Activated CD8-positive, alpha-beta T cell treated with anti-CD3 and anti-CD28 coated beads, Interleukin-2, amount 10 ng/mL, durations not matched to agents 7 days and 5 days (primary cell): Measurements from ENCODE around the gene EPYC. TPM values are rescaled to one million over a fixed set of nuclear protein-coding genes. Genes with fewer than 3 reads are reported as not detected.
"Not testable (repeated sequence)": the region's sequence is repeated elsewhere in the genome, so short reads cannot be mapped to it uniquely, and the experiment has no call there.

Experiments used
- ATAC-seq: fragments of 150-1000 bp; cut with Tn5 transposase; one replicate; pipeline ENCODE4 v1.10.0; 2021; ENCODE audit warnings: moderate library complexity
- CTCF ChIA-PET: fragments of 350-600 bp; sonication (Branson Sonifier 250); formaldehyde crosslinking; loops from one replicate; lab custom pipeline; 2021; ENCODE audit warnings: antibody characterized with exemption; lab: Charles Lee
- POLR2A ChIA-PET: fragments of 350-600 bp; sonication (Branson Sonifier 250); formaldehyde crosslinking; loops from one replicate; lab custom pipeline; 2021; ENCODE audit warnings: antibody characterized with exemption; lab: Charles Lee
- DNase-seq: peaks from one replicate; pipeline ENCODE4 v3.0.0-alpha.2; 2020
- H3K27ac Mint-ChIP-seq: one replicate; pipeline ENCODE4 v1.8.0; 2021; ENCODE audit warnings: mild to moderate bottlenecking, mixed read lengths
- H3K27me3 Mint-ChIP-seq: one replicate; pipeline ENCODE4 v1.8.0; 2021; ENCODE audit warnings: low read depth, mixed read lengths
- H3K36me3 Mint-ChIP-seq: one replicate; pipeline ENCODE4 v1.8.0; 2021; ENCODE audit warnings: low read depth, mixed read lengths
- H3K4me1 Mint-ChIP-seq: one replicate; pipeline ENCODE4 v1.8.0; 2021; ENCODE audit warnings: low read depth, mixed read lengths
- H3K4me3 Mint-ChIP-seq: one replicate; pipeline ENCODE4 v1.8.0; 2021; ENCODE audit warnings: mild to moderate bottlenecking, mixed read lengths
- H3K9me3 Mint-ChIP-seq: one replicate; pipeline ENCODE4 v1.8.0; 2022; ENCODE audit warnings: mixed read lengths; ENCODE audit not compliant: insufficient read depth
- total RNA-seq, 2 experiments: library from RNA; stranded (reverse); gene quantifications; one replicate each; pipeline ENCODE4 v1.2.3, GENCODE V29; 2021

The EPYC gene
- total RNA-seq, 2 experiments from 2014 or later, result not detected

DNA sequence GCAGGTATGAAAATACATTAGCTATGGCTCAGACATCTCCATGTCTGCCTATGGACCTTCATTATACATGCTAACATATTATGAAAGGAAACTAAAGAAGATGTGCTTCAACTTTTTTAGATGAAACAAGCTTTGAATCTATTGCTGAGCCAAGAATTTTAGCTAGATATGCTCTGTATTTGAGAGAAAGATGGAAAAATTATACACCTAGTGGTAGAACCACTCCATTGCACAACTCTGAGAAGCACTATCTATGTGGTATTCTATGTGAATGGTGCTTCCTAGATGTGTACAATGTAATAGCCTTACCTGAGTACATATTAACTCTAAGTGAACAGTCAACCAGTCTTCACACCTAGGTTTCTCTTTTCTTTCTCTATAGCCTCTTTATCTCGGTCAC, 17.3 kb downstream of the EPYC start:
- ChIA-PET CTCF (interaction anchor here (0.6 kb wide), 1 partner anchor 22 kb away, joined by 3 read pairs; no protein-coding TSS in a partner anchor), POLR2A (no interaction called here)
- Mint-ChIP-seq H3K4me1 (no peaks in the 10 kb centered on the region), H3K27ac (no peak overlapping the region), H3K9me3 (no peaks in the 10 kb centered on the region), H3K36me3 (no peaks in the 10 kb centered on the region), H3K4me3 (no peak overlapping the region), H3K27me3 (peaks cover 4% of the 10 kb centered on the region)
- no peak for DNase-seq
- ATAC-seq, result no peak

DNA sequence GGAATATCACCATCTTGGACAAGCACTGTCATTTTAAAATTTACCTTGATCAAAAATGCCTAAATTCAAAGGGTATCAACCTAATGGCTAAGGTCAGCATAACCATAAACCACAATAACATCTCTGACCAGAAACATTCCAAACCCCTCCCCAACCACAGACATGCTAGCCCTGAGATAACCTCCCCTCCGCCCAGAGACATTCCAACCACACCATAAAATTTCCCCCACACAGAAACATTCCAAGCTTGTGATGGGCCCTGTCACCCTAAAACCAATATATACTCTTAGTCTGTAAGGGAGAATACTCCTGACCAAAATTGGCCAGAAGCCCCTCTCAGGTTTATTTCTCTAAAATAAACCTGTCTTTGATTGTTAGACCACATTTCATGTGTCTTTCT, 17.7 kb downstream of the EPYC start:
- ATAC-seq (no peak), DNase-seq (no peak)
- H3K27ac Mint-ChIP-seq, result no peak overlapping the region
- H3K9me3 Mint-ChIP-seq, result no peaks in the 10 kb centered on the region
- no peaks in the 10 kb centered on the region for H3K4me1 Mint-ChIP-seq
- ChIA-PET POLR2A (no interaction called here), CTCF (interaction anchor here (0.6 kb wide), 1 partner anchor 23 kb away, joined by 3 read pairs; no protein-coding TSS in a partner anchor)
- no peak overlapping the region for H3K4me3 Mint-ChIP-seq
- H3K36me3 Mint-ChIP-seq, result no peaks in the 10 kb centered on the region
- H3K27me3 Mint-ChIP-seq, result peaks cover 7% of the 10 kb centered on the region

GRCh38 chr12:90985331-90985730, 19.4 kb downstream of the EPYC start:
- CTCF ChIA-PET, result interaction anchor here (1.6 kb wide), 1 partner anchor 123 kb away, joined by 4 read pairs; no protein-coding TSS in a partner anchor
- H3K4me1 Mint-ChIP-seq, DNase-seq, H3K27me3 Mint-ChIP-seq, ATAC-seq, H3K27ac Mint-ChIP-seq, POLR2A ChIA-PET, H3K9me3 Mint-ChIP-seq, H3K4me3 Mint-ChIP-seq, H3K36me3 Mint-ChIP-seq: not testable (repeated sequence)

DNA sequence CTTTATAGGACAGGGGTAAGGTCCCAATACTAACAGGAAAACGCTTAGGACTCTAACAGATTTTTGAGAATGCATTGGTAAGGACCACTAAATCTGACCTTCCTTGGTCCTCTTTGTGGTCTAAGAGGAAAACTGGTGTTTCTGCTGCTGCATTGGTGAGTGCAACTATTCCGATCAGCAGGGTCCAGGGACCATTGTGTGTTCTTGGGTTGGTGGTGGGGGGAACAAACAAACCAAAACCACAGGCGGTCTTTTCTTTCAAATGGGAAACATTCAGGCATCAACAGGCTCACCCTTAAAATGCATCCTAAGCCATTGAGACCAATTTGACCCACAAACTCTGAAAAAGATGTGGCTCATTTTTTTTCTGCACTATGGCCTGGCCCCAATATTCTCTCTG, 20.7 kb downstream of the EPYC start:
- H3K4me1 Mint-ChIP-seq, result no peaks in the 10 kb centered on the region
- DNase-seq (no peak), ATAC-seq (no peak)
- H3K36me3 Mint-ChIP-seq, result no peaks in the 10 kb centered on the region
- H3K9me3 Mint-ChIP-seq, result no peaks in the 10 kb centered on the region
- H3K27me3 Mint-ChIP-seq, result peaks cover 9% of the 10 kb centered on the region
- ChIA-PET POLR2A (no interaction called here), CTCF (no interaction called here)
- no peak overlapping the region for H3K4me3 Mint-ChIP-seq
- H3K27ac Mint-ChIP-seq, result no peak overlapping the region

DNA sequence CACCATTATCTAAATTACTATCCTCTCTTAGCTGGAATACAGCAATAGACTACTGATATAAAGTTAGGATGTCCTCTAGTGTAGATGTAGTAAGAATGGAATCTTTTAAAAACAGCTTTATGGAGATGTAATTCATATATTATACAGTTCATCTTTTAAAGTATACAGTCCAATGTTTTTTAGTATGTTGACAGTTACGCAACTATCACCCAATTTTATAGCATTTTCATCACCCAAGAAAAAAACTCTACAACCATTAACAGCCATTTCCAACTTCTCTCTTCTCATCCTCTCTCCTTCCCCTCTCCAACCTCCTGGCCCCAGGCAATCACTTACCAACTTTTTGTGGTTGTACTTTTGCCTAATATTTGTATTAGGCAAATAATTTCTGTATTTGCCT, 22.6 kb downstream of the EPYC start:
- CTCF ChIA-PET, result no interaction called here
- Mint-ChIP-seq H3K27me3 (peaks cover 9% of the 10 kb centered on the region), H3K4me3 (no peak overlapping the region), H3K9me3 (no peaks in the 10 kb centered on the region), H3K4me1 (no peaks in the 10 kb centered on the region), H3K27ac (no peak overlapping the region), H3K36me3 (no peaks in the 10 kb centered on the region)
- DNase-seq (no peak), ATAC-seq (no peak)
- POLR2A ChIA-PET, result no interaction called here

- Mint-ChIP-seq H3K4me3 (no peak overlapping the region), H3K4me1 (no peaks in the 10 kb centered on the region), H3K9me3 (no peaks in the 10 kb centered on the region), H3K27me3 (peaks cover 8% of the 10 kb centered on the region), H3K36me3 (no peaks in the 10 kb centered on the region), H3K27ac (no peak overlapping the region)
- DNase-seq, result no peak
- CTCF ChIA-PET, result interaction anchor here (1.9 kb wide), 1 partner anchor 128 kb away, joined by 9 read pairs; no protein-coding TSS in a partner anchor
- POLR2A ChIA-PET, result no interaction called here
- no peak for ATAC-seq
Measured at GRCh38 chr12:90979951-90980350, 24.8 kb downstream of the EPYC start.

GRCh38 chr12:90979019-90979418, 25.8 kb downstream of the EPYC start:
- Mint-ChIP-seq H3K4me3 (no peak overlapping the region), H3K27ac (no peak overlapping the region), H3K36me3 (no peaks in the 10 kb centered on the region), H3K4me1 (no peaks in the 10 kb centered on the region), H3K9me3 (no peaks in the 10 kb centered on the region), H3K27me3 (peaks cover 10% of the 10 kb centered on the region)
- ChIA-PET POLR2A (no interaction called here), CTCF (interaction anchor here (0.6 to 1.9 kb wide), 5 partner anchors 129 to 347 kb away, joined by 3 to 31 read pairs (median 5); partner anchors contain the start of gene LUM)
- ATAC-seq (no peak), DNase-seq (no peak)

DNA sequence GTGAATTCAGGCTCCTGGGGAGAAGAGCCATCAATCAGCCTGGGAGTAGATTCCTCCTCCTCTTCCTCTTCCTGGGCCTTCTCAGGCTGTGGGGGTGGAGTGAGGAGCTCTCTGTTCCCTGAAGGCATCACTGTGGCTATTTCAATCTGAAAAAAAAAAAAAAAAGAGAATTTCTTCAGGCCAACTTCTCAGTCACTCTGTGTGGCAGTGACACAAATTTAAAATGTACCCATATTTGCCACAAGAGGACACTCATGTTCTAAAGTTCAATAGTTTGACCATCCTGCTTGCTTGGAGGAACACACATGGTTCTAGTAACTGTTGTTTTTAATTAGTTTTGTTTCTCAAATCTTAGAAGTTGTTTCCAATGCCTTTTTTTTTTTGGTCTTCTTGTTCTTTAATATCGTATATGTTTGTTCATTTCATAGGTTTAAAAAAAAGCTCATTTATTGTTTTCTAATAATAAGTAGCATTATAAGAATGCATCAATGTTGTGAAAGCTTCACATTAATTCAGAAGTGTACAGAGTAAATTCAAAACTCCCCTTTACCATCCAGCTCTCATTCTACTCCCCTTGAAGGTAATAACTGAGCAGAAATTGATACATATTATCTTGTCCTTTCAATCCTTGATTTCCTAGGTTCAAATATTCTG, 26.5 kb downstream of the EPYC start:
- Mint-ChIP-seq H3K4me3 (no peak overlapping the region), H3K4me1 (no peaks in the 10 kb centered on the region), H3K9me3 (no peaks in the 10 kb centered on the region), H3K27ac (no peak overlapping the region), H3K36me3 (no peaks in the 10 kb centered on the region), H3K27me3 (peaks cover 10% of the 10 kb centered on the region)
- DNase-seq (no peak), ATAC-seq (peak; percentile 65)
- CTCF ChIA-PET, result interaction anchor here (0.6 to 1.9 kb wide), 5 partner anchors 131 to 377 kb away, joined by 3 to 31 read pairs (median 5); partner anchors contain the start of gene LUM
- POLR2A ChIA-PET, result no interaction called here

GRCh38 chr12:90977224-90977623, 27.5 kb downstream of the EPYC start:
- Mint-ChIP-seq H3K4me3 (no peak overlapping the region), H3K36me3 (no peaks in the 10 kb centered on the region), H3K27ac (no peak overlapping the region), H3K4me1 (no peaks in the 10 kb centered on the region), H3K27me3 (peaks cover 8% of the 10 kb centered on the region), H3K9me3 (no peaks in the 10 kb centered on the region)
- POLR2A ChIA-PET, result no interaction called here
- CTCF ChIA-PET, result interaction anchor here (1.1 to 1.9 kb wide), 3 partner anchors 132 to 378 kb away, joined by 5 to 31 read pairs (median 5); partner anchors contain the start of gene LUM
- no peak for ATAC-seq
- no peak for DNase-seq

GRCh38 chr12:90974286-90974685, 30.5 kb downstream of the EPYC start:
- Mint-ChIP-seq H3K36me3 (no peaks in the 10 kb centered on the region), H3K4me3 (no peak overlapping the region), H3K4me1 (no peaks in the 10 kb centered on the region), H3K27me3 (peaks cover 6% of the 10 kb centered on the region), H3K27ac (no peak overlapping the region), H3K9me3 (no peaks in the 10 kb centered on the region)
- CTCF ChIA-PET, result no interaction called here
- POLR2A ChIA-PET, result no interaction called here
- no peak for ATAC-seq
- no peak for DNase-seq

- Mint-ChIP-seq H3K36me3 (no peaks in the 10 kb centered on the region), H3K27ac (no peak overlapping the region), H3K4me1 (no peaks in the 10 kb centered on the region), H3K9me3 (no peaks in the 10 kb centered on the region), H3K27me3 (peaks cover 8% of the 10 kb centered on the region), H3K4me3 (no peak overlapping the region)
- POLR2A ChIA-PET, result no interaction called here
- CTCF ChIA-PET, result no interaction called here
- DNase-seq (no peak), ATAC-seq (no peak)
Measured at GRCh38 chr12:90972226-90972625, 32.5 kb downstream of the EPYC start.

- Mint-ChIP-seq H3K27me3 (peaks cover 11% of the 10 kb centered on the region), H3K9me3 (no peaks in the 10 kb centered on the region), H3K36me3 (no peaks in the 10 kb centered on the region), H3K4me3 (no peak overlapping the region), H3K27ac (no peak overlapping the region), H3K4me1 (no peaks in the 10 kb centered on the region)
- ChIA-PET CTCF (interaction anchor here (1.6 kb wide), 1 partner anchor 137 kb away, joined by 5 read pairs; no protein-coding TSS in a partner anchor), POLR2A (no interaction called here)
- DNase-seq (no peak), ATAC-seq (no peak)
Measured at GRCh38 chr12:90970911-90971310, 33.9 kb downstream of the EPYC start.
